IPS-18a (cell line): Measurements from ENCODE around the gene SVIL.
"Not testable (repeated sequence)": the region's sequence is repeated elsewhere in the genome, so short reads cannot be mapped to it uniquely, and the experiment has no call there.

Source experiments
- H3K27ac ChIP-seq: one replicate; pipeline ENCODE4 v1.5.1; 2013; ENCODE audit warnings: low read length
- H3K27me3 ChIP-seq: one replicate; pipeline ENCODE4 v1.6.1; 2013; ENCODE audit warnings: mild to moderate bottlenecking, low read length; ENCODE audit not compliant: control insufficient read depth, insufficient read depth
- H3K36me3 ChIP-seq: one replicate; pipeline ENCODE4 v1.6.1; 2013; ENCODE audit warnings: low read depth, low read length; ENCODE audit not compliant: control insufficient read depth
- H3K4me1 ChIP-seq: one replicate; pipeline ENCODE4 v1.6.1; 2013; ENCODE audit warnings: low read depth, low read length; ENCODE audit not compliant: control insufficient read depth
- H3K4me3 ChIP-seq: one replicate; pipeline ENCODE4 v1.5.1; 2013; ENCODE audit warnings: low read length
- H3K9ac ChIP-seq: one replicate; pipeline ENCODE4 v1.6.1; 2013; ENCODE audit warnings: mild to moderate bottlenecking, low read length, moderate library complexity
- H3K9me3 ChIP-seq: one replicate; pipeline ENCODE4 v1.6.1; 2013; ENCODE audit warnings: low read depth, low read length; ENCODE audit not compliant: control insufficient read depth

Gene SVIL

DNA sequence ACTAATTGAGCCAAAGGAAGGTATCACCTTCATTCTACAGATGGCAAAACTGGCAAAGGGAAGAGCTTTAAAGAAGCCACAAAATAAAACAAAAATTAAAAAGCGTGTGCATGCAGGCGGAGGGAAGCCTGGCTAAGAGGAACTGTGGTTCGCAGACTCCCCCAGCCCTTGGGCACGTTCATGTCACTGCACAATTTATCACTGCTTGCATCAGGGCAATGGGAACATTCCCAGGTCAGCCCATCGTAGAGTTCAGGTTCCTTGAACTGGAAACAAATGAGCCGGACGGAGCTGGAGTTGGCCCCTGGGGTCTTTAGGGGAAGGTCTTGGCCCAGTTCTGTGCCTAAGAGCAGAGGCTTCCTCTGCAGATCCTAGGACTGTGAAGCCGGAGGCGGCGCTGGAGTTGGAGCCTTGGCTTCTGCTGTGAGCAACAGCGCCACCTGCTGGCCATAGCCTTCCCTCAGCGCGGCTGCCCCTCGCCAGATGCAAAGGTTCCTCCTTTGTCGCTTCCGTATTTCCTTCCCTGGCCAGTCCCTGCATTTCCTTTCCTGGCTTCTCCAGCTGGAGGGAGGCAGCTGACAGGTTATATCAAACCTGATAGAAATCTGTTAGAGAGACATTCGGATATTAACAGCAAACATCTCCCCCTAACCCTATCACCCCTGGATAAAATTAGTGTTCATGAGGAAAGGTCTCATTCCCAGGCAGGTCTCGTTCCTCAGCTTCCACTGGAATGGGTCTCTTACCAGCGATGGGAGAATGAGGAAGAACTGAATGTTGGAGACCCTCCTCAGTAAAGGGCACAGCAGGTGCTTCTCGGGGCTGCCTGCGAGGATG is 185.8 kb downstream of the SVIL start:
- not testable (repeated sequence) for H3K4me3 ChIP-seq, H3K36me3 ChIP-seq, H3K9me3 ChIP-seq, H3K27me3 ChIP-seq, H3K27ac ChIP-seq, H3K4me1 ChIP-seq, H3K9ac ChIP-seq

DNA sequence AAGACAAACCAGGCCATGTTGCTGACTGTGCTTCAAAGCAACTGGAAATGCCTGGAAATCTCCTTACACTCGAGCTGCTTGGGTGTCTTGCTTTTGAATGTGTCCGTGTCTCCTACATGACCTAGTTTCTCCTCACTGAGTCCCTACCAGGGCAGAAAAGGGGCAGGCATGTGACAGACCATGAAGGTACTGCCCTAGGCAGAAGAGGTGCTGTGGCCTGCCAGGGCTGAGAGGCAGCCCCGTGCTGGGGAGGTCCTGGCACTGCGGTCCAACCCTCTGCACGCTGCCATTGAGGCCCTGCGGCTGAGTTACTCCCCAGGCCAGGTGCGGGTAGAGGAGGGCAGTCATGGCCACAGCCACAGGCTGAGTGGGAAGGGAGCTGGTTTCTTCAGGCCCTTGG is 186.6 kb downstream of the SVIL start:
- Histone ChIP-seq H3K4me1 (peaks cover 9% of the 10 kb centered on the region), H3K9me3 (no peaks in the 10 kb centered on the region), H3K27ac (no peak overlapping the region), H3K9ac (no peak overlapping the region), H3K36me3 (no peaks in the 10 kb centered on the region), H3K27me3 (no peaks in the 10 kb centered on the region), H3K4me3 (no peak overlapping the region)

DNA sequence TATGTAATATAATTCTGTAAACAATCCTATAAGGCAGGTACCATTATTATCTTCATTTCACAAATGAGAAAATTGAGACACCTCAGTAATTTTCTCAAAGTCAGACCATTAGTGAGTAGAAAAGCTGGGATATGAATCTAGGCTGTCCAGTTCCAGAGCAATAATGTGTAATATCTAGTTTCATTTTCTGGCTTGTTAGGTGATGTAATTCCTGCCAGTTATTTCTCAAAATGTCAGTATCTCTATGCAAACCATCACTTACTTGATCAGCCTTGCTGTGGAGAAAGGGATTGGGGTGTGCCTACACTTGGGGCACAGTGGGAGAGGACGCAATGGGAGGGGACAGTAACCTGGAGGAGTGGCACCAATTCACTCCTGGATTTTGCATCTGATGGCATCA is 188.4 kb downstream of the SVIL start:
- H3K4me3 ChIP-seq = no peak overlapping the region

DNA sequence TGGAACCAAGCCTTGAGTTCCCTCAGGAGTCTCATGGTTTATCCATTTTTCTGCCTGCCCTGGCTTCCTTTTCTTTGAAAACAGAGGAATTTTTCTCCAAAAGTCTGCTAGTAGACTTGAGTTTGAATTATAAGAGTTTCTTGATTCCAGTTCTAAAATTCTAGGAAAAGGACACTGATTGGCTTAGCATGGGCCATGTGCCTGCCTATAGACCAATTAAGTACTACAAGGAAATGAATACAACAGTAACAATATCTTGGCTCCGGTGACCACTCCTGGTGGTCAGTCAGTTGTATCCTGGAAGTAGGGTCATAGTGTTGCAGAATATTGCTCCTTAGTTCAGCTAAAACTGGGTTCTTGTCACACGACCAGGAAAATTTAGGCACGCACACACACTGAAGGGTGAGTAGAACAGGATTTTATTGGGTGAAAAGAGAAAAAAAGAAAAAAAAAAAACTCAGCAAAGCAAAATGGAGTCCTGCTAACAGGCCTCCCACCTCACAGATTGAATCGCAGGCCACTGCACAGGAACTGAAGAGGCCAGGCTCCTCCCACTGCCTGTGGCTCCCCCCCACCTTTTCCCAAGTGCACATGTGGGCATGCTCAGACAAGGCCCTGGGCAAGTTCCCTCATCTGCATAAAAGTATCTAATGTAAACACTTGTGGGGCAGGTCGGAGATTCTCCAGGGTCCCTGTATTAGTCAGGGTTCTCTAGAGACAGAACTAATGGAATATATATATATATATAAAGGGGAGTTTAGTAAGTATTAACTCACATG is 190.8 kb downstream of the SVIL start:
- no peaks in the 10 kb centered on the region for H3K9me3 ChIP-seq

More for the DNA sequence above, 188.4 kb downstream of the SVIL start:
- peaks cover 26% of the 10 kb centered on the region for H3K4me1 ChIP-seq
- H3K9me3 ChIP-seq = no peaks in the 10 kb centered on the region
- H3K27ac ChIP-seq = no peak overlapping the region
- H3K36me3 ChIP-seq = no peaks in the 10 kb centered on the region
- H3K9ac ChIP-seq = no peak overlapping the region
- no peaks in the 10 kb centered on the region for H3K27me3 ChIP-seq

DNA sequence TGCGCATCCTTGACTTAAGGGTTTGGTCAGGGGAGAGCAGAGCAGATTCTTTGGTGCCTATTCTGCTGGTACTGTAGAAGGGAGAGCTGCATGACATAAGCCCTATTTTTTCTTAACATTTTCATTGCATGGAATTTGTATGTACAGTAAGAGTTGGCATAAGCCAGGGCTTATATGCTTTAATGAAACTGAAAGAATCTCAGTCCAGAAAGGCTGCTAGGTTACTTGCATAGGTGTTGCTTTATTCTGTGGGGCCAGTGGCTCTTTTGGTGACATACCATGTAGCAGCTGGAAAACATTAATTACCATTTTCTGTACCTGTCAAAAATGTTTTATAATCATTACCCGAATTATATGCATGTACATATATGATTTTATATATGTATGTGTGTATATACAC is 193.8 kb downstream of the SVIL start:
- Histone ChIP-seq H3K9me3 (no peaks in the 10 kb centered on the region), H3K4me1 (peaks cover 55% of the 10 kb centered on the region), H3K27ac (no peak overlapping the region), H3K9ac (no peak overlapping the region), H3K27me3 (no peaks in the 10 kb centered on the region), H3K36me3 (no peaks in the 10 kb centered on the region), H3K4me3 (no peak overlapping the region)

More for the DNA sequence above, 190.8 kb downstream of the SVIL start:
- Histone ChIP-seq H3K9ac (no peak overlapping the region), H3K27ac (peak overlapping the region; percentile 22), H3K4me1 (peaks cover 32% of the 10 kb centered on the region), H3K4me3 (no peak overlapping the region), H3K27me3 (no peaks in the 10 kb centered on the region), H3K36me3 (no peaks in the 10 kb centered on the region)

DNA sequence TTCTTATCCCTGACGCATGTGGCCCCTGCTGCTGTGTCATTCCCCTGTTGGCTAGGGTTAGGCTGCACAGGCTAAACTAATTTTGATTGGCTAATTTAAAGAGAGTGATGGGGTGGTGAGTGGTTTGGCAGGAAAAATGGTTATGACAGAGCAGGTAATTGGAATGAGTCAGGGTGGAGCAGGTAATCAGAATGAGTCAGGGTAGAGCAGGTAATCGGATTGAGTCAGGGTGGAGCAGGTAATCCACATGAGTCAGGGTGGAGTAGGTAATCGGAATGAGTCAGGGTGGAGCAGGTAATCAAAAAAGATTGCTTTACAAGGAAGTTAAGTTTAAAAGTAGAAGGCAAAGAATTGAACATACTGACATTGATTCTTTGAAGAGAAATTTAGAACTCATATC is 195.8 kb downstream of the SVIL start:
- H3K4me1 ChIP-seq = peaks cover 59% of the 10 kb centered on the region
- not testable (repeated sequence) for H3K9me3 ChIP-seq, H3K27me3 ChIP-seq

DNA sequence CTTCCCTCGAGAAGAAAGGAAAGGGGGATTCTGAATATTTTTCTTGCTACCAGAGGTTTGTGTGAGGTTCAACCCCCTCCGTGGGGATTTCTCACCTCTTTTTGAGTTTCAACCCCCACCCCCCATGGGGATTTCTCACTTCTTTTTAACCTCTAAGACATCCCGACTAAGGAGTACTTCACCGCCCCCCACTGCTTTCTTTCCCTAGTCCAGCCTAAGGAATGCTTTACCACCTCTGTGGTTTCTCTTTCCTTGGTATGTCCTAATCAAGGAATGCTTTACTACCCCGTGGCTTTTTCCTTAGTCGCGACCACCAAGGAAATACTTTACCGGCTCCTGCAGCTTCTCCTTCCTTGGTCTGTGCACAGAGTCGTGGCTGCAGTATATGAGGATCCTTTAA is 196.5 kb downstream of the SVIL start:
- peak overlapping the region; percentile 48 for H3K9ac ChIP-seq
- H3K36me3 ChIP-seq = no peaks in the 10 kb centered on the region
- peak overlapping the region; percentile 59 for H3K27ac ChIP-seq
- no peaks in the 10 kb centered on the region for H3K9me3 ChIP-seq
- peaks cover 52% of the 10 kb centered on the region for H3K4me1 ChIP-seq
- H3K4me3 ChIP-seq = peak overlapping the region; percentile 26
- H3K27me3 ChIP-seq = no peaks in the 10 kb centered on the region

More for the DNA sequence above, 195.8 kb downstream of the SVIL start:
- not testable (repeated sequence) for H3K36me3 ChIP-seq, H3K4me3 ChIP-seq, H3K9ac ChIP-seq, H3K27ac ChIP-seq

DNA sequence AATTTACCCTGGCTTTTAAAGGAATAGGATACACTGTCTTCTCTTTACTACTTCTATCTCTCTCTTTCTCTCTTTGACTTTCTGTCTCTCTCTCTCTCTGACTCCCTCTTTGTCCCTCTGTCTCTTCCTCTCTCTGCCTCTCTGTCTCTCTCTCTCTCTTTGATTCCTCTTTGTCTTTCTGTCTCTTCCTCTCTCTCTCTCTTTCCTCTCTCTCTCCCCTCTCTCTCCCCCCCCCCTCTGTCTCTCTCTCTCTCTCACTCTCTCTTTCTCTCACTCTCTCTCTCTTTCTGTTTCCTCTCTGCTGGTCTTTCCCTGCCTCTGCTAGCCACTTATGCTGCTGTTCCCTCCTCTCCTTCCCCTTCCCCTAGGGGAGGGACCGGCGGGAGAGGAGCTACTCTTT is 196.9 kb downstream of the SVIL start:
- Histone ChIP-seq H3K27me3 (no peaks in the 10 kb centered on the region), H3K27ac (peak overlapping the region; percentile 59), H3K9ac (peak overlapping the region; percentile 48), H3K4me1 (peaks cover 48% of the 10 kb centered on the region), H3K9me3 (no peaks in the 10 kb centered on the region), H3K36me3 (no peaks in the 10 kb centered on the region), H3K4me3 (peak overlapping the region; percentile 26)

DNA sequence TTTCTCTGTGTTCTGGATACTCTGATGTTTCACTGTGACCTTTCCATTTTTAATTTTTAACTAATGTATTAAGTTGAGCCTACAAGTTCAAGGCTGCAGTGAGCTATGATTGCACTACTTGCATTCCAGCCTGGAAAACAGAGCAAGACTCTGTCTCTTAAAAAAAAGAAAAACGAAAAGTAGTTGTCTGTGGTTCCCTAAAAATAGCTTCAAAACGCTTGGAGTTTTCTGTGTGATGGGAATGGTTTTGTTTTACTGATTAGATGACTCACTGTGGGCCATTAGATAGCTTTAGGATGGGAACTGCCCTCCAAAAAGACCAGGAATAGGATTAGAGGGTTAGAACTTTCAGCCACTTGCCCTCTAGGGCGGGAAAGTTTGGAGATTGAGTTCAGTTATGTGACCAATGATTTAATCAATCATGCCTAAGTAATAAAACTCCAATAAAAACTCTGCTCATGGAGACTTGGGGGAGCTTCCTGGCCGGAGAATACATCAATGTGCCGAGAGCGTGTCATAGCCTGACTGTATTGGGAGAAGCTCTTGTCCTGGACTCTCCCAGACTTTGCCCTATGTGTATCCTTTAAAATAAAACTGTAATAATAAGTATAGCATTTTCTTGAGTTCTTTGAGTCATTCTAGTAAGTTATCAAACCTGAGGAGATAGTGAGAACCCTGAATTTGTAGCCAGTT is 198.8 kb downstream of the SVIL start:
- Histone ChIP-seq H3K27me3 (no peaks in the 10 kb centered on the region), H3K4me1 (peaks cover 29% of the 10 kb centered on the region), H3K36me3 (no peaks in the 10 kb centered on the region), H3K9ac (no peak overlapping the region), H3K4me3 (no peak overlapping the region), H3K27ac (no peak overlapping the region), H3K9me3 (no peaks in the 10 kb centered on the region)

DNA sequence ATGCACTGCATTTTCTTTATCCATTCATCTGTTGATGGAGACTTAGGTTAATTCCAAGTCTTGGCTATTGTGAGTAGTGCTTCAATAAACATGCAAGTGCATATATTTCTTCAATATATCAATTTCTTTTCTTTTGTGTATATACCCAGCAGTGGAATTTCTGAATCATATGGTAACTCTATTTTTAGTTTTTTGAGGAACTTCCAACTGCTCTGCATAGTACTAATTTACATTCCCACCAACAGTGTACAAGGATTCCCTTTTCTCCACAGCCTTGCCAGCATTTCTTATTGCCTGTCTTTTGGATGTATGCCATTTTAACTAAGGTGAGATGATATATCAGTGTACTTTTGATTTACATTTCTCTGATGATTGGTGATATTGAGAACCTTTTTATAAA is 200.7 kb downstream of the SVIL start:
- peaks cover 27% of the 10 kb centered on the region for H3K4me1 ChIP-seq
- H3K9ac ChIP-seq = no peak overlapping the region
- H3K9me3 ChIP-seq = no peaks in the 10 kb centered on the region
- no peak overlapping the region for H3K4me3 ChIP-seq
- H3K27me3 ChIP-seq = no peaks in the 10 kb centered on the region
- no peak overlapping the region for H3K27ac ChIP-seq
- no peaks in the 10 kb centered on the region for H3K36me3 ChIP-seq

DNA sequence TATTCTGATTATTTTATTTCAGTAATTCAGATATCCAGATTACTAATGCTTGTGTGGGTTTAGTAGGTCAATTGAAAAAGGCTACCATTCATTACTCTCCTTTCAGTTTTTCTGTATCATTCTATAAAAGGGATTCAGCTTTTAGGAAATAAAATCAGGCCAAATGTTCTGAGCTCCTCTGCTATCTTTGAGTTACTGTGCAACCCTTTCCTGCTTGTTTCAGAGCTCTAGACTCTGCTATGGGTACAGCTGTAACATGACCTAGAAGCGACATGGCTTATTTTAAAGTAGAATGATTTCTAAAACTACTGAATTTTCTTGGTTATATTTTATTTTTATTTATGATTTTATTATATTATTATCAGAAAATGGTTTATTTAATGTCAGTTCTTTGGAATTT is 203.1 kb downstream of the SVIL start:
- Histone ChIP-seq H3K36me3 (no peaks in the 10 kb centered on the region), H3K9ac (no peak overlapping the region), H3K27me3 (no peaks in the 10 kb centered on the region), H3K4me3 (no peak overlapping the region), H3K27ac (no peak overlapping the region), H3K9me3 (no peaks in the 10 kb centered on the region), H3K4me1 (peaks cover 9% of the 10 kb centered on the region)
